HG03135 (cell line): ENCODE results near the gene ENTR1.

Experiments
- ATAC-seq: cut with Tn5 transposase; IDR thresholded peaks from one replicate; pipeline ENCODE4 v1.9.1; 2021; ENCODE audit warnings: mild to moderate bottlenecking, moderate library complexity; ENCODE audit not compliant: unreplicated experiment

Gene ENTR1

GRCh38 chr9:136378170-136379002 lies 32.0 kb downstream of the ENTR1 start:
- ATAC-seq = no peak

- ATAC-seq = no peak
Measured at GRCh38 chr9:136377341-136378169, 32.9 kb downstream of the ENTR1 start.

GRCh38 chr9:136376457-136376856 lies 34.0 kb downstream of the ENTR1 start:
- no peak for ATAC-seq

DNA sequence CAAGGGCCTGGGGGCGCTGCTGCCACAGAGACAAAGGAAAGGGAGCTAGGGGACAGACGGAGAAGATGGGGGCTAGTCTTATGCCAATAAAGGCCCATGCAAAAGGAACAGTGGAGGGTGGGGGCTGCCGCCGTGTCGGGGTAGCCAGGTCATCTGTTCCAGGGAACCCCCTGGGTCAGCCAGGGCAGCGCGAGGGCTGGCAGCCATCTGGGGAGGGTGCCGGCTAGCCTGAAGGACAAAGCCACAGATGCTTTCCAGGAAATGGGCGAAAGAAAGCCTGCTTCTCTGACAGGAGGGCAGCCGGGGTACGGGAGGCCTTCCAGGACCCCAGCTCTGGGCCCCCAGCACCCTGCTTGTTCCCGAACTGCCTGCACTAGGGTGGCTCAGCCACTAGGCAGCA lies 35.3 kb downstream of the ENTR1 start:
- ATAC-seq = no peak

DNA sequence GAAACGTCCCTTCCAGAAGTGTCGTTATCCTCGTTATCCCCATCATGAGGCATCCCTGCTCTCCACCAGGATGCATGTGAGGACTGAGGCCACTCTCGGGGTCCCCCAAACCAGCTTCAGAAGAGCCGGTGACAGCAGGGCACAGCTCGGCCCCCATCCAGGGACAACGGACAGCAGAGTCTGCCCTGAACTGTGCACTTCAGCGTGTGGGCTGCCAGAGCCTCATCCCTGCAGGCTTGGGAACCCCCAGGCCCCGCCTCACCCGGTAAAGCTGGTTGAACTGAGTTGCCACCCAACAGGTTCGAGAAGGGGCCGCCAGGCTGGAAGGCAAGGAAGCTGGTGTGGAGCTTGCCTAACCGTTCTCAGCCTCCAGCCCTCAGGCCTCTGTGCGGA lies 36.2 kb downstream of the ENTR1 start:
- no peak for ATAC-seq

GRCh38 chr9:136373300-136374182 lies 36.9 kb downstream of the ENTR1 start, which contains the start of gene CARD9:
Gene CARD9 (minus strand): TSS chr9:136373669. CDS start chr9:136372078, 1,591 bp downstream.
- ATAC-seq = no peak

GRCh38 chr9:136372561-136373299 lies 37.7 kb downstream of the ENTR1 start:
- ATAC-seq = no peak

DNA sequence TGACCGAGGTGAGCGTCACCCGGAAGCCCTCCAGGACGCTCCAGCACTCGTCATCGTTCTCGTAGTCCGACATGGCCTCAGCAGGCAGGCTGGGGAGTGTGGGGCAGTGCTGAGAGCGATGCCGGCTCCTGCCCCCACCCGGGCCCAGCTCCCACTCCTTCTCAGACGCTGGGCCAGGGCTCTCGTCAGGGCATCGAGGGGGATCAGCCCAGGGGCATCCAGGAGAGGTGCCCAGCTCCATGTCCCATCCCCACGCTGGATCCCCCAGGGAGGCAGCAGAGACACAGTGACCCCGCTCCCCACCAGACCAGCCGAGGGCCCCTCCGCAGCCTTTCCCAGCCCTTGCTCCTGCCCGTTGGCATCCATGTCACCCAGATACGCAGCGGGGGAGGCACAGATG lies 38.4 kb downstream of the ENTR1 start:
- ATAC-seq = no peak

DNA sequence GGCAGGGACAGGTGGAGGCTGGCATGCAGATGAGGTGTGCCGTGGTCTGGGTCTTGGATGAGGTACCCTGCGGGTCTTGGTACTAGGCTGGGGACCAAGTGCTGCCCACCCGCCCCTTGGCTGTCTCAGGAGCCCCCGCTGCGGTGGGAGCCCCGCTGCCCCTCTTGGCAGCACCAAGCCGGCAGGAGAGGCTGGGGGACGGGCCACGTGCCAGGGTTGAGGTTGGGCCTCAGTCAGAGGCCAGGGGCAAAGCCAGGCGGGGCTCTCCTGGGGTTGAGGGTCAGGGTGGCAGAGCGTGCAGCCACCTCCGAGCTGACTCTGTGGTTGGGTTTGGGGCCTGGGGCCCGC lies 38.9 kb downstream of the ENTR1 start:
- no peak for ATAC-seq

DNA sequence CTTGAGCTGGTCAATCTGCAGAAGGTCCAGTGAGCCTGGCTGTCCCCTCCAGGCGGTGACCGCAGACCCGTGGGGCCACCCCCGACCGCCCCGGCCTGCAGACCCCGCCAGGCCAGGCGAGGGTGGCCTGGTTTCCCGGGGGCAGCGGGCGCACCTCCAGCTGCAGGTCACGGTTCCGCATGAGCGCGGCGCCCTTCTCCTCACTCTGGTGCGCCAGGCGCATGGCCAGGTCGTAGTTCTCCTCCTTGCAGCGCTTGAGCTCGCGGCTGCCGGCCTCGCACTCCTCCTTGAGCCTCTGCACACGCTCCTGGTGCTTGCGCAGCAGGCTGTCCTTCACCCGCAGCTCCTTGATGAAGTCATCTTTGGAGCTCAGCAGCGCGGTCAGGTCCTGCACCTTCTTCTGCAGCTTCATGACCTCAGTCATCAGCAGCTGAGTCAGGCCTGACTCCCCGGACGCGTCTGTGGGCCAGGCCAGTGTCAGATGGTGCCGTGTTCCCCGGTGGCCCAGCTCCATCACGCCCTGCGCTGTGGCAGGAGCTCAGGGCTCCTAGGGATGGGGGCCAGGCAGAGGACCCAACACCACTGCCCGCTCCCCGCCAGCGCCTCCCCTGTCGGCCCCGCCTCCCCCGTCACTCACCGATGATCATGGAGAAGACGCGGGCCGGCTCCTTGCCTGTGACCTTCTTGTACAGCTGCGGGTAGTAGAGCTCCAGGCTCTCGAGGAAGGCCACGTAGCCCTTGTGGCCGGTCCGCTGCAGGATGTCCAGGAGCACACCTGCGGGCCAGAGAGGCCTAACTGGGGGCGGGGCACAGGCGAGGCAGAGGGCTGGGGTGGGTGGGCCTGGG lies 39.5 kb downstream of the ENTR1 start:
- ATAC-seq = no peak

GRCh38 chr9:136370037-136370436 lies 40.4 kb downstream of the ENTR1 start:
- no peak for ATAC-seq

DNA sequence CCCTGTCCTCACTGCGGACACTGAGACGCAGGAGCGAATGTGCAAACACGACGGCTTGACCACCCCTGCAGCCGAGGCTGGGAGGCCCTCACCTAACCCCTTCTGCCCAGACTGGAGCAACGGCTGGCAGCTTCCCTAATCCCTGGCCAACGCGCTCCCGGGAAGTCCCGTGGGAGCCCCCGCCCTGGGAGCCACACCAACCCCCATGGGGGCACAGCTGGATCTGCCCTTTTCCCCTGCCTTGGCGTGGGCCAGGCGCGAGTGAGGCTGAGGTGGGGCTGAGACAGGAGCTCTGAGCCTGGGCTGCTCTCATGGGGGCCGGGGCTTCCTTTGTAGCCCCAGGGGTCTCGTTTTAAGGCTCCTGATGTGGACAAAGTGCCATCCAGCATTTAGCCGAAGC lies 42.2 kb downstream of the ENTR1 start:
- ATAC-seq = no peak

- no peak for ATAC-seq
Measured at GRCh38 chr9:136367296-136368145, 42.9 kb downstream of the ENTR1 start.

- no peak for ATAC-seq
Measured at GRCh38 chr9:136366826-136367225, 43.6 kb downstream of the ENTR1 start.

GRCh38 chr9:136365775-136366222 lies 44.6 kb downstream of the ENTR1 start:
- ATAC-seq = no peak

GRCh38 chr9:136364942-136365774 lies 45.3 kb downstream of the ENTR1 start:
- ATAC-seq = no peak

DNA sequence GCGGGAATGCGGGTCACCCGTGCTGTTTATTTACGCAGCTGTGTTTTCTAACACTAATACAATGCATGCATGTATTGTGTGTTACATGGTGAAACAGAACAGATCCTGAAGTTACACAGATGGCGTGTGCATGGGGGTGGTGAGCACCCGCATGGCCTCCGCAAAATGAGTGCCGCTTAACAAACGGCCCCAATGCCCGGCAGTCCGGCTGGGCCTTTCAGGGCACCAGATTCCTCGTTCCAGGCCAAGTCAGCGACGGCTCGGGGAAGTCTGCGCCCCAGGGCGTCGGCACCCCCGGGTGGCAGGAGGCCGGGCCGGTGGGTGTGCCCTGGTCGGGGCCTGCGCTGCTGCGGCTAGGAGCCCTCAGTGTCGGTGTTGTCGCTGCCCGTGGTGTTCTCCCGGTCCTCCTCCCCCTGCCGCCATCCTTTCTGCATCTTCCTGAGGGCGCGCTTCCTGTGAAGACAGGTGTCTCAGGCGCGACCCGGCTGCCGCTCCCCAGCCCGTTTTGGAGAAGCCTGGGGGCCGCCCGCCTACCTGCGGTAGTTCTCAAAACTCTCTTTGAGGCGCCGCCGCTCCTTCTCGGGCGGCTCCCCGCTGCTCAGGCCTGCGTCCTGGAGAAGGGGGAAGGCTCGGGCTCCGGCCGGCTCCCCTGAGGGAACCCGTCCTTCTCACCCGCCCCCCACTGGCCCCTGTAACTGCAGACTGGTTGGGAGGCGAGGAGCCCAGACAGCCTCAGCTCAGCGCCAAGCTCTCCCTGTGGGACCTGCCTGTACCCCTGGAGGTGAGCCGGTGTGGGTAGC lies 46.3 kb downstream of the ENTR1 start:
- ATAC-seq = no peak
